Measurements from ENCODE around the gene PRLR. TPM values are rescaled to one million over a fixed set of nuclear protein-coding genes. Genes with fewer than 3 reads are reported as not detected.

The PRLR gene
- total RNA-seq, 1 experiment from 2014 or later, result 2.5 TPM

DNA sequence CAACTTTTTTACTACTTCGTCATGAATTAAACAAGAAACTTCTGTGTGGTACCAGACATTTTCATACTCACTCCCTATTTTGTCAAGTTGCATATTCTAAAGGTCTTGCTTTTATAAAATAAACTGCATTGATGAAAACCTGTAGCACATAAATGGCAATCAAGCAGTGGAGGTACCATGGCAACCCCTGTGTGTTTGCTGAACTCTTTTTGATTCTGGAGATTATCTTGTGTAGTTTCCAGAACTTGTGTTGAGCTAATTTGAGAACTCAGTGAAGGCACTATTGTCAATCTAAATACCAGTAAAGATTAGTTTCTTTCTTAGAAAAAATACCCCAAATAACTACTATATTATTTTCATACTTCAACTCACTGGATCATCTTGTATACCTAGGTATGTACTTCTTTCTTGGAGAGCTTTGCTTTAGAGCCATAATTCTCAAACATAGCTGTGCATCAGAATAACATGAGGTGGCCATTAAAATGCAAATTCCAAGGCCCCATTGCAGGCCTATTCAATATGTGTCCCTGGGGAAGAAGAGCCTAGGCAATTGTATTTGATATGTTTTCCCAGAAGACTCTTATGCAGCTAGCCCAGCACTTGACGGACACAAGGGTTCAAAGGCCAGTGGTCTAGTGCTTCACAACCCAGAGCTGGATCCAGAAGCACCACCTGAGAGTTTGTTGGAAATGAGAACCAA, 9.8 kb upstream of the PRLR start:
- no peaks in the 10 kb centered on the region for H3K36me3 Mint-ChIP-seq (ENCODE audit: insufficient read depth in 1 of 3, low read depth in 3 of 3)
- H3K27ac Mint-ChIP-seq, result peak overlapping the region in 1 of 3 experiments; percentile 44; a peak in 1 of 7 replicates
- H2BK20ac ChIP-seq (ENCODE audit: low read depth, low read length, poor library complexity, severe bottlenecking), result no peak overlapping the region
- no peaks in the 10 kb centered on the region for H3K23me2 ChIP-seq (ENCODE audit: insufficient read length, low read depth, low read length, poor library complexity, severe bottlenecking)
- WGBS (ENCODE audit: extremely low coverage, insufficient read length, low lambda C conversion rate), result no CpG with 5 or more reads among the region's 2 CpGs
- H3K27ac ChIP-seq (ENCODE audit: insufficient read length, low read depth, low read length), result no peak overlapping the region
- H4K5ac ChIP-seq (ENCODE audit: insufficient read length, low read depth, low read length), result no peak overlapping the region
- no peak overlapping the region for H2BK15ac ChIP-seq (ENCODE audit: low read depth, low read length)
- H3K56ac ChIP-seq (ENCODE audit: insufficient read length, low read depth, low read length), result no peak overlapping the region
- H3K4me2 ChIP-seq (ENCODE audit: insufficient read depth, insufficient read length, low read length), result no peak overlapping the region
- no peak overlapping the region for H3K23ac ChIP-seq (ENCODE audit: insufficient read length, low read depth, low read length)
- no peaks in the 10 kb centered on the region for H3K79me1 ChIP-seq (ENCODE audit: insufficient read depth, low read depth, low read length, poor library complexity, severe bottlenecking)
- no peaks in the 10 kb centered on the region for H3K79me2 ChIP-seq (ENCODE audit: insufficient read depth, low read length)
- no peak overlapping the region for H3T11ph ChIP-seq (ENCODE audit: low read length)
- H2BK12ac ChIP-seq (ENCODE audit: insufficient read length, low read depth, low read length), result no peak overlapping the region
- H4K20me1 ChIP-seq (ENCODE audit: control insufficient read depth, insufficient read depth, insufficient read length), result no peaks in the 10 kb centered on the region
- TF ChIP-seq, protein P1, sequence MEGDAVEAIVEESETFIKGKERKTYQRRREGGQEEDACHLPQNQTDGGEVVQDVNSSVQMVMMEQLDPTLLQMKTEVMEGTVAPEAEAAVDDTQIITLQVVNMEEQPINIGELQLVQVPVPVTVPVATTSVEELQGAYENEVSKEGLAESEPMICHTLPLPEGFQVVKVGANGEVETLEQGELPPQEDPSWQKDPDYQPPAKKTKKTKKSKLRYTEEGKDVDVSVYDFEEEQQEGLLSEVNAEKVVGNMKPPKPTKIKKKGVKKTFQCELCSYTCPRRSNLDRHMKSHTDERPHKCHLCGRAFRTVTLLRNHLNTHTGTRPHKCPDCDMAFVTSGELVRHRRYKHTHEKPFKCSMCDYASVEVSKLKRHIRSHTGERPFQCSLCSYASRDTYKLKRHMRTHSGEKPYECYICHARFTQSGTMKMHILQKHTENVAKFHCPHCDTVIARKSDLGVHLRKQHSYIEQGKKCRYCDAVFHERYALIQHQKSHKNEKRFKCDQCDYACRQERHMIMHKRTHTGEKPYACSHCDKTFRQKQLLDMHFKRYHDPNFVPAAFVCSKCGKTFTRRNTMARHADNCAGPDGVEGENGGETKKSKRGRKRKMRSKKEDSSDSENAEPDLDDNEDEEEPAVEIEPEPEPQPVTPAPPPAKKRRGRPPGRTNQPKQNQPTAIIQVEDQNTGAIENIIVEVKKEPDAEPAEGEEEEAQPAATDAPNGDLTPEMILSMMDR (conservative IDR thresholded peaks at IDR 0.05), result no peak
- H2BK5ac ChIP-seq (ENCODE audit: insufficient read length, low read length), result no peak overlapping the region
- no peak overlapping the region for H2BK120ac ChIP-seq (ENCODE audit: low read depth, low read length, poor library complexity, severe bottlenecking)
- no peaks in the 10 kb centered on the region for H3K27me3 Mint-ChIP-seq (ENCODE audit: low read depth)
- peaks cover 9 to 14% of the 10 kb centered on the region in 2 experiments for H3K4me1 Mint-ChIP-seq
- no peak for DNase-seq
- no peak overlapping the region for H4K91ac ChIP-seq (ENCODE audit: insufficient read length, low read depth, low read length)
- H3K14ac ChIP-seq (ENCODE audit: insufficient read depth, low read length), result no peak overlapping the region
- H3K9me3 ChIP-seq (ENCODE audit: control insufficient read depth, low read depth, low read length), result no peaks in the 10 kb centered on the region
- no peak overlapping the region for H3K9ac ChIP-seq (ENCODE audit: extremely low read depth, insufficient read length, low read length)
- H2AK5ac ChIP-seq (ENCODE audit: insufficient read length, low read length), result no peak overlapping the region
- H4K8ac ChIP-seq (replicated peaks; ENCODE audit: insufficient read length, low read depth, low read length), result no peak overlapping the region
- H3K9me3 Mint-ChIP-seq, result no peaks in the 10 kb centered on the region; a peak in 1 of 5 replicates
- H3K18ac ChIP-seq (ENCODE audit: insufficient read length, low read depth, low read length), result no peak overlapping the region
- H3K4me1 ChIP-seq (ENCODE audit: insufficient read depth, low read length), result no peaks in the 10 kb centered on the region
- no peak overlapping the region for H3K4me3 Mint-ChIP-seq
- H2AFZ ChIP-seq (ENCODE audit: low read length), result no peak overlapping the region
- H3K27me3 ChIP-seq (ENCODE audit: insufficient read depth, low read length), result no peaks in the 10 kb centered on the region
- no peak overlapping the region for H3K4ac ChIP-seq (ENCODE audit: low read depth, low read length)
